Panc1 (cell line): ENCODE measurements around the gene KNTC1.
"Not testable (repeated sequence)": the region's sequence is repeated elsewhere in the genome, so short reads cannot be mapped to it uniquely, and the experiment has no call there.

Experiments used
- POLR2AphosphoS5 ChIP-seq: IDR thresholded peaks from 2 replicates; pipeline ENCODE4 v1.6.1; 2012; ENCODE audit warnings: mild to moderate bottlenecking, low read depth, low read length, moderate library complexity
- REST ChIP-seq, 2 experiments: IDR thresholded peaks; 2 replicates each; pipeline ENCODE4 v1.6.1; 2011 to 2012; ENCODE audit warnings: low read depth in 2 of 2, control low read depth in 1 of 2, low read length in 1 of 2, mild to moderate bottlenecking in 1 of 2, moderate library complexity in 1 of 2; ENCODE audit not compliant: insufficient read depth in 1 of 2
- SIN3A ChIP-seq: IDR thresholded peaks from 2 replicates; pipeline ENCODE4 v1.6.1; 2012; ENCODE audit warnings: low read depth, mild to moderate bottlenecking, low read length, moderate library complexity, borderline replicate concordance; ENCODE audit not compliant: insufficient read depth
- TF ChIP-seq, protein P1 (sequence below): fragments of 450-650 bp; IDR thresholded peaks from 2 replicates; pipeline ENCODE4 v1.5.1; 2017; ENCODE audit warnings: mild to moderate bottlenecking

DNA sequence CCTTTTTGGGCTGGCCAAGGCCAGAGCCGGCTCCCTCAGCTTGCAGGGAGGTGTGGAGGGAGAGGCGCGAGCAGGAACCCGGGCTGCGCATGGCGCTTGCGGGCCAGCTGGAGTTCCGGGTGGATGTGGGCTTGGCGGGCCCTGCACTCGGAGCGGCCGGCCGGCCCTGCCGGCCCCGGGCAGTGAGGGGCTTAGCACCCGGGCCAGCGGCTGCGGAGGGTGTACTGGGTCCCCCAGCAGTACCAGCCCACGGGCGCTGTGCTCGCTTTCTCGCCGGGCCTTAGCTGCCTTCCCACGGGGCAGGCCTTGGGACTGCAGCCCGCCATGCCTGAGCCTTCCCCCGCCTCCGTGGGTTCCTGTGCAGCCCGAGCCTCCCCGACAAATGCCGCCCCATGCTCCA, 64.9 kb downstream of the KNTC1 start:
- not testable (repeated sequence) for TF ChIP-seq SIN3A; REST (IDR thresholded peaks at IDR 0.05; ENCODE audit: insufficient read depth in 1 of 2, low read depth in 2 of 2, low read length in 1 of 2); POLR2AphosphoS5
- TF ChIP-seq, protein P1, sequence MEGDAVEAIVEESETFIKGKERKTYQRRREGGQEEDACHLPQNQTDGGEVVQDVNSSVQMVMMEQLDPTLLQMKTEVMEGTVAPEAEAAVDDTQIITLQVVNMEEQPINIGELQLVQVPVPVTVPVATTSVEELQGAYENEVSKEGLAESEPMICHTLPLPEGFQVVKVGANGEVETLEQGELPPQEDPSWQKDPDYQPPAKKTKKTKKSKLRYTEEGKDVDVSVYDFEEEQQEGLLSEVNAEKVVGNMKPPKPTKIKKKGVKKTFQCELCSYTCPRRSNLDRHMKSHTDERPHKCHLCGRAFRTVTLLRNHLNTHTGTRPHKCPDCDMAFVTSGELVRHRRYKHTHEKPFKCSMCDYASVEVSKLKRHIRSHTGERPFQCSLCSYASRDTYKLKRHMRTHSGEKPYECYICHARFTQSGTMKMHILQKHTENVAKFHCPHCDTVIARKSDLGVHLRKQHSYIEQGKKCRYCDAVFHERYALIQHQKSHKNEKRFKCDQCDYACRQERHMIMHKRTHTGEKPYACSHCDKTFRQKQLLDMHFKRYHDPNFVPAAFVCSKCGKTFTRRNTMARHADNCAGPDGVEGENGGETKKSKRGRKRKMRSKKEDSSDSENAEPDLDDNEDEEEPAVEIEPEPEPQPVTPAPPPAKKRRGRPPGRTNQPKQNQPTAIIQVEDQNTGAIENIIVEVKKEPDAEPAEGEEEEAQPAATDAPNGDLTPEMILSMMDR, result not testable (repeated sequence)
